Measurements from ENCODE around the gene AGAP3.
A peak's percentile ranks its signal among the peaks of the same experiment; 100 is the strongest.
"Not testable (repeated sequence)": the region's sequence is repeated elsewhere in the genome, so short reads cannot be mapped to it uniquely, and the experiment has no call there.

Gene AGAP3

GRCh38 chr7:151085691-151086620, at the start of gene AGAP3:
Gene AGAP3, plus strand, starts transcription at chr7:151086475. Its CDS starts 267 bp downstream, at chr7:151086742.
- peak; percentile 90 for DNase-seq (ENCODE audit: low spot score)

GRCh38 chr7:151038951-151039849, 47.1 kb upstream of the AGAP3 start:
- no peak for DNase-seq (ENCODE audit: low spot score)

- no peak for DNase-seq (ENCODE audit: low spot score)
Observed at GRCh38 chr7:151039850-151040548, 46.3 kb upstream of the AGAP3 start.

GRCh38 chr7:151040616-151041375, 45.5 kb upstream of the AGAP3 start:
- DNase-seq (ENCODE audit: low spot score): no peak

GRCh38 chr7:151043449-151043848, 42.8 kb upstream of the AGAP3 start:
- DNase-seq (ENCODE audit: low spot score): not testable (repeated sequence)

GRCh38 chr7:151043959-151044358, 42.3 kb upstream of the AGAP3 start:
- no peak for DNase-seq (ENCODE audit: low spot score)

GRCh38 chr7:151045262-151045661, 41.0 kb upstream of the AGAP3 start:
- DNase-seq (ENCODE audit: low spot score): no peak

GRCh38 chr7:151045967-151046366, 40.3 kb upstream of the AGAP3 start:
- no peak for DNase-seq (ENCODE audit: low spot score)

GRCh38 chr7:151046603-151047573, 39.4 kb upstream of the AGAP3 start:
- no peak for DNase-seq (ENCODE audit: low spot score)

GRCh38 chr7:151047976-151048815, 38.1 kb upstream of the AGAP3 start, which contains the start of gene ASIC3:
Gene ASIC3, plus strand, starts transcription at chr7:151048531. Its CDS starts 355 bp downstream, at chr7:151048886.
- no peak for DNase-seq (ENCODE audit: low spot score)

GRCh38 chr7:151048911-151049463, 37.3 kb upstream of the AGAP3 start:
- no peak for DNase-seq (ENCODE audit: low spot score)

GRCh38 chr7:151051108-151051507, 35.2 kb upstream of the AGAP3 start:
- no peak for DNase-seq (ENCODE audit: low spot score)

GRCh38 chr7:151053096-151053495, 33.2 kb upstream of the AGAP3 start:
- DNase-seq (ENCODE audit: low spot score): no peak

GRCh38 chr7:151053751-151054150, 32.5 kb upstream of the AGAP3 start:
- DNase-seq (ENCODE audit: low spot score): no peak

GRCh38 chr7:151056283-151056665, 30.0 kb upstream of the AGAP3 start:
- no peak for DNase-seq (ENCODE audit: low spot score)

- DNase-seq (ENCODE audit: low spot score): peak; percentile 24
Observed at GRCh38 chr7:151056666-151057505, 29.4 kb upstream of the AGAP3 start.

GRCh38 chr7:151057506-151057988, 28.7 kb upstream of the AGAP3 start, which contains the start of gene CDK5:
Gene CDK5, minus strand, starts transcription at chr7:151057897. Its CDS starts 49 bp downstream, at chr7:151057848.
- no peak for DNase-seq (ENCODE audit: low spot score)
